A549 (cell line): ENCODE data around the gene DTHD1.

Source experiments
- CEBPB ChIP-seq, 2 experiments: fragments of >200 bp in 1 of 2; sonication (Bioruptor Twin) in 1 of 2; formaldehyde crosslinking in 1 of 2; IDR thresholded peaks; 2 replicates each; pipeline ENCODE4 v1.6.1; 2012 to 2016
- FOSB ChIP-seq: fragments of 250-450 bp; sonication (Bioruptor Pico); IDR thresholded peaks from 2 replicates; pipeline ENCODE4 v1.5.0; 2020; ENCODE audit warnings: mild to moderate bottlenecking, moderate library complexity
- HOXA7 ChIP-seq: fragments of 250-450 bp; sonication (Bioruptor Pico); IDR thresholded peaks from 2 replicates; pipeline ENCODE4 v1.5.0; 2020; ENCODE audit warnings: mild to moderate bottlenecking, moderate library complexity
- JUNB ChIP-seq: fragments of >200 bp; sonication (Bioruptor Twin); formaldehyde crosslinking; IDR thresholded peaks from 2 replicates; pipeline ENCODE4 v1.6.1; 2016
- KDM1A ChIP-seq: fragments of 200-600 bp; sonication (generic); IDR thresholded peaks from 2 replicates; pipeline ENCODE4 v1.6.1; 2016; ENCODE audit warnings: low read depth, mild to moderate bottlenecking
- POLR2A ChIP-seq: IDR thresholded peaks from 2 replicates; pipeline ENCODE4 v1.6.1; 2012; ENCODE audit warnings: mild to moderate bottlenecking, low read length
- TP53 ChIP-seq: fragments of 250-450 bp; sonication (Bioruptor Pico); IDR thresholded peaks from 2 replicates; pipeline ENCODE4 v1.5.0; 2021; ENCODE audit warnings: mild to moderate bottlenecking, moderate library complexity
- USF2 ChIP-seq: fragments of 450-650 bp; IDR thresholded peaks from 2 replicates; pipeline ENCODE4 v1.6.1; 2014; ENCODE audit warnings: antibody characterized with exemption
- ZFP36 ChIP-seq: fragments of 450-650 bp; IDR thresholded peaks from 2 replicates; pipeline ENCODE4 v1.6.1; 2014; ENCODE audit warnings: borderline replicate concordance; ENCODE audit not compliant: partially characterized antibody
- TF ChIP-seq, protein P1 (sequence below): fragments of >200 bp; sonication (Bioruptor Twin); formaldehyde crosslinking; IDR thresholded peaks from 3 replicates; pipeline ENCODE4 v1.5.1; 2016
- TF ChIP-seq, protein P2 (sequence below): fragments of 250-450 bp; sonication (Bioruptor Pico); IDR thresholded peaks from 2 replicates; pipeline ENCODE4 v1.5.0; 2021; ENCODE audit warnings: mild to moderate bottlenecking, moderate library complexity, borderline replicate concordance

GRCh38 chr4:36255577-36255976, 25.8 kb upstream of the DTHD1 start:
- TF ChIP-seq, protein P1, sequence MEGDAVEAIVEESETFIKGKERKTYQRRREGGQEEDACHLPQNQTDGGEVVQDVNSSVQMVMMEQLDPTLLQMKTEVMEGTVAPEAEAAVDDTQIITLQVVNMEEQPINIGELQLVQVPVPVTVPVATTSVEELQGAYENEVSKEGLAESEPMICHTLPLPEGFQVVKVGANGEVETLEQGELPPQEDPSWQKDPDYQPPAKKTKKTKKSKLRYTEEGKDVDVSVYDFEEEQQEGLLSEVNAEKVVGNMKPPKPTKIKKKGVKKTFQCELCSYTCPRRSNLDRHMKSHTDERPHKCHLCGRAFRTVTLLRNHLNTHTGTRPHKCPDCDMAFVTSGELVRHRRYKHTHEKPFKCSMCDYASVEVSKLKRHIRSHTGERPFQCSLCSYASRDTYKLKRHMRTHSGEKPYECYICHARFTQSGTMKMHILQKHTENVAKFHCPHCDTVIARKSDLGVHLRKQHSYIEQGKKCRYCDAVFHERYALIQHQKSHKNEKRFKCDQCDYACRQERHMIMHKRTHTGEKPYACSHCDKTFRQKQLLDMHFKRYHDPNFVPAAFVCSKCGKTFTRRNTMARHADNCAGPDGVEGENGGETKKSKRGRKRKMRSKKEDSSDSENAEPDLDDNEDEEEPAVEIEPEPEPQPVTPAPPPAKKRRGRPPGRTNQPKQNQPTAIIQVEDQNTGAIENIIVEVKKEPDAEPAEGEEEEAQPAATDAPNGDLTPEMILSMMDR = no peak
- TF ChIP-seq CEBPB (IDR thresholded peaks at IDR 0.05) (no peak), KDM1A (no peak), JUNB (no peak), POLR2A (no peak), USF2 (no peak), ZFP36 (no peak), TP53 (CRISPR knock-in tag) (no peak), FOSB (no peak), HOXA7 (no peak)
- TF ChIP-seq, protein P2, sequence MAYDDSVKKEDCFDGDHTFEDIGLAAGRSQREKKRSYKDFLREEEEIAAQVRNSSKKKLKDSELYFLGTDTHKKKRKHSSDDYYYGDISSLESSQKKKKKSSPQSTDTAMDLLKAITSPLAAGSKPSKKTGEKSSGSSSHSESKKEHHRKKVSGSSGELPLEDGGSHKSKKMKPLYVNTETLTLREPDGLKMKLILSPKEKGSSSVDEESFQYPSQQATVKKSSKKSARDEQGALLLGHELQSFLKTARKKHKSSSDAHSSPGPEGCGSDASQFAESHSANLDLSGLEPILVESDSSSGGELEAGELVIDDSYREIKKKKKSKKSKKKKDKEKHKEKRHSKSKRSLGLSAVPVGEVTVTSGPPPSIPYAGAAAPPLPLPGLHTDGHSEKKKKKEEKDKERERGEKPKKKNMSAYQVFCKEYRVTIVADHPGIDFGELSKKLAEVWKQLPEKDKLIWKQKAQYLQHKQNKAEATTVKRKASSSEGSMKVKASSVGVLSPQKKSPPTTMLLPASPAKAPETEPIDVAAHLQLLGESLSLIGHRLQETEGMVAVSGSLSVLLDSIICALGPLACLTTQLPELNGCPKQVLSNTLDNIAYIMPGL = no peak
